ENCODE measurements around the gene UAP1L1. TPM values are rescaled to one million over a fixed set of nuclear protein-coding genes. Genes with fewer than 3 reads are reported as not detected.

UAP1L1 gene
- total and polyA plus RNA-seq, 2 of the 4 experiments (the other 2 are of a cell fraction): 2.3 to 9.8 TPM

DNA sequence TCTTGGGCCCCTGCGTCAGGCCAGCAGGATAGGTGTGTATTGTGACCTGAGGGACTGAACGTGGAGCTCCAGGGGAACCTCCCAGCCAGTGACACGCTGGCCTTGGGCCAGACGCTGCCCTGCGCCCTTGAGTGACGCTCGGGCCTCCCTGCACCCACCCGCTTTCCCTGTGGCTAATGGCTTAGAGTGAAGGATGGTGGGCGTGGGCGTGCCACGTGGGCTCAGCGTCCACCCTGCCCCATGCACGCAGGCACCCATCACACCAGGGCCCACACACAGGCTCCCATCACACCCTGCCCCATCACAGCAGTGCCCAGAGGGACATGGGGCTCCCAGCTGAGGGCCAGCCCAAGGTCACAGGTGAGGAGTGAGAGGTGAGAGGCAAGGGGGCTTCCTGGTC lies 40.3 kb upstream of the UAP1L1 start:
- H3K27ac ChIP-seq (ENCODE audit: insufficient read depth, low read length): no peak overlapping the region
- no TSS peak for BruUV-seq (replicated peaks)
- POLR2A ChIA-PET (ENCODE audit: unreplicated experiment): no interaction called here

More for the DNA sequence above, 40.3 kb upstream of the UAP1L1 start:
- peaks cover 2% of the 10 kb centered on the region; the same call in 1 of the 2 replicates for H3K27me3 ChIP-seq (ENCODE audit: control insufficient read depth, insufficient read depth, low read length)
- TF ChIP-seq RFX5 (IDR thresholded peaks at IDR 0.05; ENCODE audit: low read depth, low read length) (no peak), FOS (IDR thresholded peaks at IDR 0.05; ENCODE audit: low read depth, low read length) (no peak), ELK1 (IDR thresholded peaks at IDR 0.05; ENCODE audit: borderline replicate concordance, low read depth, low read length) (no peak), MAFK (IDR thresholded peaks at IDR 0.05; ENCODE audit: low read depth, low read length) (no peak), SMC3 (IDR thresholded peaks at IDR 0.05; ENCODE audit: low read depth, low read length) (no peak), RAD21 (IDR thresholded peaks at IDR 0.05; ENCODE audit: low read length) (no peak), MAZ (IDR thresholded peaks at IDR 0.05; ENCODE audit: borderline replicate concordance, low read depth, low read length) (no peak)
- H4K8ac ChIP-seq (ENCODE audit: low read depth in 2 of 2, low read length in 2 of 2): no peak overlapping the region
- no peak overlapping the region for H3K18ac ChIP-seq (ENCODE audit: low read depth, low read length)
- no peak overlapping the region for H2AK5ac ChIP-seq (ENCODE audit: low read depth, low read length)
- no peak overlapping the region for H2BK5ac ChIP-seq (ENCODE audit: low read depth, low read length, poor library complexity, severe bottlenecking)
- no peak overlapping the region for H3K4me2 ChIP-seq (ENCODE audit: low read depth, low read length)
- H3K79me1 ChIP-seq (ENCODE audit: low read depth in 1 of 2, low read length in 2 of 2): no peaks in the 10 kb centered on the region
- H3K4ac ChIP-seq (ENCODE audit: low read depth, low read length): no peak overlapping the region
- H2BK15ac ChIP-seq (ENCODE audit: low read depth, low read length): no peak overlapping the region
- H4K91ac ChIP-seq (ENCODE audit: insufficient read depth, low read depth, low read length): no peak overlapping the region
- H2BK120ac ChIP-seq (ENCODE audit: low read depth, low read length): no peak overlapping the region
- H3K4me1 ChIP-seq (ENCODE audit: control insufficient read depth, insufficient read depth, low read length): no peaks in the 10 kb centered on the region
- in situ Hi-C loops (cut with MboI; ENCODE audit: low sequenced_read_pairs): loop anchor here (10.0 kb wide), 1 partner anchor 252 kb away; no protein-coding TSS in a partner anchor
- intact Hi-C loops (cut with micrococcal nuclease): no loop called here
- peaks cover 7% of the 10 kb centered on the region; the same call in 1 of the 2 replicates for H4K20me1 ChIP-seq (ENCODE audit: insufficient read depth, low read length)
- DNase-seq (no peak), ATAC-seq (ENCODE audit: low read depth) (no peak)
- H3K14ac ChIP-seq (replicated peaks; ENCODE audit: low read depth, low read length): no peak overlapping the region
- H3K9ac ChIP-seq (ENCODE audit: low read depth, low read length): no peak overlapping the region
- CTCF ChIA-PET: interaction anchor here (0.6 to 3.1 kb wide), 2 partner anchors 89 to 202 kb away, joined by 3 to 27 read pairs; no protein-coding TSS in a partner anchor
- H2AFZ ChIP-seq (replicated peaks; ENCODE audit: low read length, poor library complexity): no peak overlapping the region
- H3K9me3 ChIP-seq (ENCODE audit: control insufficient read depth, insufficient read depth, low read length): no peaks in the 10 kb centered on the region
- no peak overlapping the region for H4K5ac ChIP-seq (ENCODE audit: low read depth, low read length)
- dilution Hi-C loops (cut with HindIII; ENCODE audit: low sequenced_read_pairs, unreplicated experiment): no loop called here
- no peak overlapping the region for H3K4me3 ChIP-seq (ENCODE audit: insufficient read depth, low read depth, low read length)
- no peak overlapping the region for H2AK9ac ChIP-seq (replicated peaks; ENCODE audit: low read depth, low read length, poor library complexity)
- H3K9me1 ChIP-seq (ENCODE audit: insufficient read depth, low read length): no peaks in the 10 kb centered on the region
- no peak overlapping the region for H2BK20ac ChIP-seq (ENCODE audit: low read depth, low read length)
- no peak overlapping the region for H3K56ac ChIP-seq (ENCODE audit: extremely low read depth, insufficient read depth, low read length)
- H3K23ac ChIP-seq (ENCODE audit: low read depth, low read length): no peak overlapping the region
- H3K36me3 ChIP-seq (ENCODE audit: control insufficient read depth, insufficient read depth, low read length): peaks cover 17% of the 10 kb centered on the region
- WGBS, 2 experiments (ENCODE audit: extremely low coverage in 2 of 2, insufficient read length in 1 of 2): 100% methylated on average over 1 of the region's 13 CpGs; no CpG with 5 or more reads in 1 of the 2 experiments
